Left renal pelvis (tissue), 4 donors: ENCODE data around the gene SLC38A4. TPM values are rescaled to one million over a fixed set of nuclear protein-coding genes. Genes with fewer than 3 reads are reported as not detected.

Experiments
- DNase-seq, 4 donors: peaks; one replicate each; pipeline ENCODE4 v3.0.0-alpha.2; 2013; ENCODE audit warnings: low read depth in 4 of 4, low spot score in 3 of 4
- polyA plus RNA-seq, 4 donors: library from polyadenylated mRNA; unstranded; fragments of 120-200 nt; gene quantifications; one replicate each; pipeline ENCODE4 v1.2.1, GENCODE V29; 2013; ENCODE audit not compliant: insufficient read length in 4 of 4

The SLC38A4 gene
- polyA plus RNA-seq, 4 donors = 2.7 to 28.0 (median 26.7) TPM

- DNase-seq = no peak
Measured at GRCh38 chr12:46815809-46816208, 10.0 kb downstream of the SLC38A4 start.

GRCh38 chr12:46814143-46814542 lies 11.7 kb downstream of the SLC38A4 start:
- DNase-seq = no peak

GRCh38 chr12:46811185-46811584 lies 14.6 kb downstream of the SLC38A4 start:
- no peak for DNase-seq

GRCh38 chr12:46808955-46809697 lies 16.7 kb downstream of the SLC38A4 start:
- DNase-seq = no peak

- DNase-seq = no peak
Measured at GRCh38 chr12:46808317-46808716, 17.5 kb downstream of the SLC38A4 start.

- DNase-seq = no peak
Measured at GRCh38 chr12:46804054-46804453, 21.7 kb downstream of the SLC38A4 start.

- DNase-seq = no peak
Measured at GRCh38 chr12:46803517-46803916, 22.3 kb downstream of the SLC38A4 start.

- DNase-seq = no peak
Measured at GRCh38 chr12:46801293-46801692, 24.5 kb downstream of the SLC38A4 start.

GRCh38 chr12:46800160-46800559 lies 25.6 kb downstream of the SLC38A4 start:
- no peak for DNase-seq

GRCh38 chr12:46798648-46799047 lies 27.1 kb downstream of the SLC38A4 start:
- DNase-seq = no peak

- DNase-seq = no peak
Measured at GRCh38 chr12:46798056-46798455, 27.7 kb downstream of the SLC38A4 start.

- no peak for DNase-seq
Measured at GRCh38 chr12:46795988-46796387, 29.8 kb downstream of the SLC38A4 start.

- DNase-seq = no peak
Measured at GRCh38 chr12:46794593-46795190, 31.1 kb downstream of the SLC38A4 start.

- no peak for DNase-seq
Measured at GRCh38 chr12:46792925-46793324, 32.9 kb downstream of the SLC38A4 start.

GRCh38 chr12:46790066-46790465 lies 35.7 kb downstream of the SLC38A4 start:
- no peak for DNase-seq

- no peak for DNase-seq
Measured at GRCh38 chr12:46788072-46788887, 37.5 kb downstream of the SLC38A4 start.

GRCh38 chr12:46787496-46788055 lies 38.2 kb downstream of the SLC38A4 start:
- no peak for DNase-seq

GRCh38 chr12:46786774-46787173 lies 39.0 kb downstream of the SLC38A4 start:
- DNase-seq = no peak

- DNase-seq = no peak
Measured at GRCh38 chr12:46785382-46785781, 40.4 kb downstream of the SLC38A4 start.

- DNase-seq = no peak
Measured at GRCh38 chr12:46783871-46784270, 41.9 kb downstream of the SLC38A4 start.

- no peak for DNase-seq
Measured at GRCh38 chr12:46779879-46780278, 45.9 kb downstream of the SLC38A4 start.
